Measurements from ENCODE around the gene GPAM. TPM values are rescaled to one million over a fixed set of nuclear protein-coding genes. Genes with fewer than 3 reads are reported as not detected.

Gene GPAM
- total RNA-seq, 1 experiment from 2014 or later: 12.2 TPM

DNA sequence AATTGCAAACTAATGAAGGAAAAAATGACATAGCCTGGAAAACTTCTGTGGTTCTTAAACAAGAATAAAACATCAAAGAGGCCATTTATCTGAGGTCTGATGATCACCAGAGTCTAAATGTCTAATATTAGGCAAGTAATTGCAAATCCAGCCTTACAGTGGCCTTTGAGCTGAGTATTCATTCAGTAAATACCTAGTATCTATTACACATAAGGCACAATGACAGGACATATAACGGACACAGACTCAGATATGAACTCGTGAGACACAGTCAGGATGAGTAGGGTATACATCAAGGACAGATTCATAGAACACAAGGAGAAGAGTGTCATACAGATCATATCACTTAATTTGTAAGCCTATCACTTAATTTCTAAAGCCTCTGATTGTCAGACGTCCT is 16.8 kb downstream of the GPAM start:
- DNase-seq (ENCODE audit: low spot score) (no peak), ATAC-seq (no peak)
- Mint-ChIP-seq H3K27me3 (ENCODE audit: low read depth) (no peaks in the 10 kb centered on the region), H3K27ac (no peak overlapping the region), H3K9me3 (no peaks in the 10 kb centered on the region), H3K36me3 (peaks cover 55% of the 10 kb centered on the region), H3K4me1 (peaks cover 9% of the 10 kb centered on the region), H3K4me3 (no peak overlapping the region)
- ChIA-PET CTCF (no interaction called here), POLR2A (no interaction called here)
- TF ChIP-seq ZBTB21 (CRISPR knock-in tag; IDR thresholded peaks at IDR 0.05; ENCODE audit: borderline replicate concordance): no peak
- no peak for TF ChIP-seq ETV6 (CRISPR knock-in tag; IDR thresholded peaks at IDR 0.05)
- TF ChIP-seq CBFB (CRISPR knock-in tag; IDR thresholded peaks at IDR 0.05; ENCODE audit: low read depth): no peak
- TF ChIP-seq, protein P1, sequence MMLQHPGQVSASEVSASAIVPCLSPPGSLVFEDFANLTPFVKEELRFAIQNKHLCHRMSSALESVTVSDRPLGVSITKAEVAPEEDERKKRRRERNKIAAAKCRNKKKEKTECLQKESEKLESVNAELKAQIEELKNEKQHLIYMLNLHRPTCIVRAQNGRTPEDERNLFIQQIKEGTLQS (CRISPR knock-in tag; conservative IDR thresholded peaks at IDR 0.05): no peak
- no peak for TF ChIP-seq ZNF317 (CRISPR knock-in tag; IDR thresholded peaks at IDR 0.05; ENCODE audit: borderline replicate concordance, low read depth)
- TF ChIP-seq ZNF121 (CRISPR knock-in tag; IDR thresholded peaks at IDR 0.05): no peak
- no peak for TF ChIP-seq TEAD1 (CRISPR knock-in tag; IDR thresholded peaks at IDR 0.05)
- TF ChIP-seq, protein P2, sequence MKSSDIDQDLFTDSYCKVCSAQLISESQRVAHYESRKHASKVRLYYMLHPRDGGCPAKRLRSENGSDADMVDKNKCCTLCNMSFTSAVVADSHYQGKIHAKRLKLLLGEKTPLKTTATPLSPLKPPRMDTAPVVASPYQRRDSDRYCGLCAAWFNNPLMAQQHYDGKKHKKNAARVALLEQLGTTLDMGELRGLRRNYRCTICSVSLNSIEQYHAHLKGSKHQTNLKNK (CRISPR knock-in tag; IDR thresholded peaks at IDR 0.05): no peak
- TF ChIP-seq, protein P3, sequence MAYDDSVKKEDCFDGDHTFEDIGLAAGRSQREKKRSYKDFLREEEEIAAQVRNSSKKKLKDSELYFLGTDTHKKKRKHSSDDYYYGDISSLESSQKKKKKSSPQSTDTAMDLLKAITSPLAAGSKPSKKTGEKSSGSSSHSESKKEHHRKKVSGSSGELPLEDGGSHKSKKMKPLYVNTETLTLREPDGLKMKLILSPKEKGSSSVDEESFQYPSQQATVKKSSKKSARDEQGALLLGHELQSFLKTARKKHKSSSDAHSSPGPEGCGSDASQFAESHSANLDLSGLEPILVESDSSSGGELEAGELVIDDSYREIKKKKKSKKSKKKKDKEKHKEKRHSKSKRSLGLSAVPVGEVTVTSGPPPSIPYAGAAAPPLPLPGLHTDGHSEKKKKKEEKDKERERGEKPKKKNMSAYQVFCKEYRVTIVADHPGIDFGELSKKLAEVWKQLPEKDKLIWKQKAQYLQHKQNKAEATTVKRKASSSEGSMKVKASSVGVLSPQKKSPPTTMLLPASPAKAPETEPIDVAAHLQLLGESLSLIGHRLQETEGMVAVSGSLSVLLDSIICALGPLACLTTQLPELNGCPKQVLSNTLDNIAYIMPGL (CRISPR knock-in tag; IDR thresholded peaks at IDR 0.05): no peak
- TF ChIP-seq, protein P4, sequence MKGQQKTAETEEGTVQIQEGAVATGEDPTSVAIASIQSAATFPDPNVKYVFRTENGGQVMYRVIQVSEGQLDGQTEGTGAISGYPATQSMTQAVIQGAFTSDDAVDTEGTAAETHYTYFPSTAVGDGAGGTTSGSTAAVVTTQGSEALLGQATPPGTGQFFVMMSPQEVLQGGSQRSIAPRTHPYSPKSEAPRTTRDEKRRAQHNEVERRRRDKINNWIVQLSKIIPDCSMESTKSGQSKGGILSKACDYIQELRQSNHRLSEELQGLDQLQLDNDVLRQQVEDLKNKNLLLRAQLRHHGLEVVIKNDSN (CRISPR knock-in tag; IDR thresholded peaks at IDR 0.05): no peak
- no peak for TF ChIP-seq OVOL2 (CRISPR knock-in tag; IDR thresholded peaks at IDR 0.05; ENCODE audit: borderline replicate concordance)

DNA sequence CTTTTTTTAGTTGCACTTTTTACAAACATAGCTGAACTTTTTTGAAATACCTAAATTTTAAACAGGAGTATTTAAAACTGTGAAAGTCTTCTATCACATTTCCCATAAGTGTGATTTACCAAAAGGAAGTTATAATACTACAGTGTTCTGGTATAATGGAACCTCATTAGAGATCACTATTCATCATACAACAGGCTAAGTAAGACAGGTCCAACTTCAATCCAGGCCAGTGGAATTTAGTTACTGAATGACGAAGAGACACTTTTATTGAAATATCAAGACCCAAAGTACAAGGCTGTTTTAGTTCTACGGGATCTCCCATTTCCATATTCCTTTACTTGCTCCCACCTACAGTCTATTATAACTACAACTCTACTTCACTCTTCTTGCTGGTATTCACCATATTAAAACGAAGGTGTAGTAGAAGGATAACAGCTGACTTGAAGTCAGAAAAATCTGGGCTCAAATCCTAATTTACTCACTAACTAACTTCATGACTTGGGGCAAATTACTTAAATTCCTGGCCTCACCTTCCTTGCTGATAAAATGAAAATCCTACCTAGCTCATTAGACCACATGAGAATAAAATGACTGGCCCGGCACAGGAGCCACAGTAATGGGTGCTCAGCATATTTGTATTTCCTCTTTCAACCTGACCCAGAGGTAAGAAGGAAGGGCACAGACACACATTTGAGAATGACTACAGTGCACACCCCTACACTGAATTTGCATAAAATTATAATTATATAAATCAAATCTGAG is 21.6 kb downstream of the GPAM start:
- Mint-ChIP-seq H3K27ac (no peak overlapping the region), H3K27me3 (ENCODE audit: low read depth) (no peaks in the 10 kb centered on the region), H3K4me1 (no peaks in the 10 kb centered on the region), H3K4me3 (no peak overlapping the region), H3K9me3 (no peaks in the 10 kb centered on the region), H3K36me3 (peaks cover 62% of the 10 kb centered on the region)
- no peak for ATAC-seq
- ChIA-PET CTCF (no interaction called here), POLR2A (no interaction called here)
- no peak for DNase-seq (ENCODE audit: low spot score)
- TF ChIP-seq, protein P5, sequence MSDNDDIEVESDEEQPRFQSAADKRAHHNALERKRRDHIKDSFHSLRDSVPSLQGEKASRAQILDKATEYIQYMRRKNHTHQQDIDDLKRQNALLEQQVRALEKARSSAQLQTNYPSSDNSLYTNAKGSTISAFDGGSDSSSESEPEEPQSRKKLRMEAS (CRISPR knock-in tag; IDR thresholded peaks at IDR 0.05): no peak
- TF ChIP-seq MYBL2 (CRISPR knock-in tag; IDR thresholded peaks at IDR 0.05): no peak
- TF ChIP-seq SMAD3 (CRISPR knock-in tag; IDR thresholded peaks at IDR 0.05; ENCODE audit: borderline replicate concordance): no peak
- TF ChIP-seq, protein P6, sequence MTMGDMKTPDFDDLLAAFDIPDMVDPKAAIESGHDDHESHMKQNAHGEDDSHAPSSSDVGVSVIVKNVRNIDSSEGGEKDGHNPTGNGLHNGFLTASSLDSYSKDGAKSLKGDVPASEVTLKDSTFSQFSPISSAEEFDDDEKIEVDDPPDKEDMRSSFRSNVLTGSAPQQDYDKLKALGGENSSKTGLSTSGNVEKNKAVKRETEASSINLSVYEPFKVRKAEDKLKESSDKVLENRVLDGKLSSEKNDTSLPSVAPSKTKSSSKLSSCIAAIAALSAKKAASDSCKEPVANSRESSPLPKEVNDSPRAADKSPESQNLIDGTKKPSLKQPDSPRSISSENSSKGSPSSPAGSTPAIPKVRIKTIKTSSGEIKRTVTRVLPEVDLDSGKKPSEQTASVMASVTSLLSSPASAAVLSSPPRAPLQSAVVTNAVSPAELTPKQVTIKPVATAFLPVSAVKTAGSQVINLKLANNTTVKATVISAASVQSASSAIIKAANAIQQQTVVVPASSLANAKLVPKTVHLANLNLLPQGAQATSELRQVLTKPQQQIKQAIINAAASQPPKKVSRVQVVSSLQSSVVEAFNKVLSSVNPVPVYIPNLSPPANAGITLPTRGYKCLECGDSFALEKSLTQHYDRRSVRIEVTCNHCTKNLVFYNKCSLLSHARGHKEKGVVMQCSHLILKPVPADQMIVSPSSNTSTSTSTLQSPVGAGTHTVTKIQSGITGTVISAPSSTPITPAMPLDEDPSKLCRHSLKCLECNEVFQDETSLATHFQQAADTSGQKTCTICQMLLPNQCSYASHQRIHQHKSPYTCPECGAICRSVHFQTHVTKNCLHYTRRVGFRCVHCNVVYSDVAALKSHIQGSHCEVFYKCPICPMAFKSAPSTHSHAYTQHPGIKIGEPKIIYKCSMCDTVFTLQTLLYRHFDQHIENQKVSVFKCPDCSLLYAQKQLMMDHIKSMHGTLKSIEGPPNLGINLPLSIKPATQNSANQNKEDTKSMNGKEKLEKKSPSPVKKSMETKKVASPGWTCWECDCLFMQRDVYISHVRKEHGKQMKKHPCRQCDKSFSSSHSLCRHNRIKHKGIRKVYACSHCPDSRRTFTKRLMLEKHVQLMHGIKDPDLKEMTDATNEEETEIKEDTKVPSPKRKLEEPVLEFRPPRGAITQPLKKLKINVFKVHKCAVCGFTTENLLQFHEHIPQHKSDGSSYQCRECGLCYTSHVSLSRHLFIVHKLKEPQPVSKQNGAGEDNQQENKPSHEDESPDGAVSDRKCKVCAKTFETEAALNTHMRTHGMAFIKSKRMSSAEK (CRISPR knock-in tag; IDR thresholded peaks at IDR 0.05; ENCODE audit: borderline replicate concordance): no peak
- no peak for TF ChIP-seq ESRRA (CRISPR knock-in tag; IDR thresholded peaks at IDR 0.05; ENCODE audit: borderline replicate concordance)
- TF ChIP-seq, protein P7, sequence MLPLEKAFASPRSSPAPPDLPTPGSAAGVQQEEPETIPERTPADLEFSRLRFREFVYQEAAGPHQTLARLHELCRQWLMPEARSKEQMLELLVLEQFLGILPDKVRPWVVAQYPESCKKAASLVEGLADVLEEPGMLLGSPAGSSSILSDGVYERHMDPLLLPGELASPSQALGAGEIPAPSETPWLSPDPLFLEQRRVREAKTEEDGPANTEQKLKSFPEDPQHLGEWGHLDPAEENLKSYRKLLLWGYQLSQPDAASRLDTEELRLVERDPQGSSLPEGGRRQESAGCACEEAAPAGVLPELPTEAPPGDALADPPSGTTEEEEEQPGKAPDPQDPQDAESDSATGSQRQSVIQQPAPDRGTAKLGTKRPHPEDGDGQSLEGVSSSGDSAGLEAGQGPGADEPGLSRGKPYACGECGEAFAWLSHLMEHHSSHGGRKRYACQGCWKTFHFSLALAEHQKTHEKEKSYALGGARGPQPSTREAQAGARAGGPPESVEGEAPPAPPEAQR (CRISPR knock-in tag; IDR thresholded peaks at IDR 0.05): no peak
- no peak for TF ChIP-seq FOXK1 (CRISPR knock-in tag; IDR thresholded peaks at IDR 0.05)
- TF ChIP-seq, protein P2 (CRISPR knock-in tag; IDR thresholded peaks at IDR 0.05): no peak
- TF ChIP-seq, protein P4 (CRISPR knock-in tag; IDR thresholded peaks at IDR 0.05): no peak
- TF ChIP-seq RORB (CRISPR knock-in tag; IDR thresholded peaks at IDR 0.05): no peak
- no peak for TF ChIP-seq ZNF232 (CRISPR knock-in tag; IDR thresholded peaks at IDR 0.05)
- TF ChIP-seq, protein P8, sequence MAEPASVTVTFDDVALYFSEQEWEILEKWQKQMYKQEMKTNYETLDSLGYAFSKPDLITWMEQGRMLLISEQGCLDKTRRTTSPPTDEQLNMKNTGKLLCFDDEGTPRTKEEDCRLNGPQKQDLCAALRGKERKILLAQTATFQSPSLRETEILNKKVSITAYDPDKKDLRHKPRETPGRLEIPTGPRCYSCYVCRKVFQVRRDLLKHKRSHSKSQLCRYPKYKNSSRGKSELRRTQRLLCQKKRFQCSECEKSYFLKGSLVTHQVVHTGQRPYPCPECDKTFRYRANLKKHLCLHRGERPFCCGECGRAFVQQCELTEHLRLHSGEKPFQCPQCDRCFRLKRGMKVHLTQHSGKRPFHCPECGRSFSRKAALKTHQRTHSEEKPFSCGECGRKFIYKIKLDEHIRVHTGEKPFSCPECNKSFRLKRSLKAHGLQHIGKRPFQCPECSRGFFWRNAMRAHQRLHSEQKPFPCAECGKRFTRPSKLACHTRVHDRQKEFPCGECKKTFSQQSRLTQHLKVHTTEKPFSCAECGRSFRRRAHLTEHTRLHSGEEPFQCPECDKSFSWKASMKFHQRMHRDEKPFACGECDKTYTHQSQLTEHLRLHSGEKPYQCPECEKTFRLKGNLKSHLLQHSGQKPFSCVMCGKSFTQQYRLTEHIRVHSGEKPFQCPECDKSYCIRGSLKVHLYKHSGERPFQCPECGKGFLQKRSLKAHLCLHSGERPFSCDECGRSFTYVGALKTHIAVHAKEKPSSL (CRISPR knock-in tag; conservative IDR thresholded peaks at IDR 0.05): no peak

Measured in WTC11 (cell line).